PC-3 (cell line): ENCODE results near the gene MRTFA.

Experiments
- CTCF ChIP-seq: fragments of 300-600 bp; sonication (generic); conservative IDR thresholded peaks from 2 replicates; pipeline ENCODE4 v1.5.1; 2017; ENCODE audit warnings: antibody characterized with exemption, low read depth, mild to moderate bottlenecking, low read length
- EZH2 ChIP-seq: fragments of 300-600 bp; sonication (generic); IDR thresholded peaks from one replicate; pipeline ENCODE4 v1.6.1; 2017; ENCODE audit warnings: antibody characterized with exemption, mild to moderate bottlenecking, low read length; ENCODE audit not compliant: unreplicated experiment

DNA sequence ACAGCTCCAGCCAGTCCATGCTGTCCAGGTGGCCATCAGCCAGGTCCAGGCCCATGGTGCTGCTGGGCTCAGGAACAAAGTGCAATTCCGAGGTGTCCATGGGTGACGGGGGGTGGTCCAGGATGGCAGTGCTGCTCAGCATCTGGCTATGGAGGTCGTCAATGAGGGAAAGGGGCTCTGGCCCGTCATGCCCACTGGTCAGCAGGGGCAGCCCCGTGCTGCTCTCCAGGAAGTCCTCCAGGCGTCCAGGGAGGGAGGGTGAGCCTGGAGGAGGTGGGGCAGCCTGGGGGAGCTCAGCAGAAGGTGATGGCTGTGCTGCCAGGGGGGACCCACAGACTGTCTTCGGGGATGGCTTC is 225.0 kb downstream of the MRTFA start:
- no peak for TF ChIP-seq CTCF
- no peak for TF ChIP-seq EZH2
